RWPE1 (cell line): ENCODE data around the gene TEX14.
"Not testable (repeated sequence)": the region's sequence is repeated elsewhere in the genome, so short reads cannot be mapped to it uniquely, and the experiment has no call there.

Experiments
- CTCF ChIA-PET: fragments of 350-600 bp; sonication (Branson Sonifier 250); formaldehyde crosslinking; extraction: SDS; loops from one replicate; lab custom pipeline; 2021; lab: Yijun Ruan, JAX
- POLR2A ChIA-PET: fragments of 400-600 bp; formaldehyde crosslinking; extraction: SDS; loops from one replicate; lab custom pipeline; 2020; ENCODE audit warnings: antibody characterized with exemption; ENCODE audit not compliant: low non-redundant PET; lab: Yijun Ruan, JAX
- DNase-seq: peaks from one replicate; pipeline ENCODE4 v3.0.0; 2012; ENCODE audit warnings: low spot score
- H3K27ac ChIP-seq: fragments of 450-650 bp; 2 replicates; pipeline ENCODE4 v1.5.1; 2017
- TF ChIP-seq, protein P1 (sequence below): fragments of 450-650 bp; conservative IDR thresholded peaks from 2 replicates; pipeline ENCODE4 v1.5.1; 2017; ENCODE audit warnings: low read depth, mild to moderate bottlenecking

The TEX14 gene

DNA sequence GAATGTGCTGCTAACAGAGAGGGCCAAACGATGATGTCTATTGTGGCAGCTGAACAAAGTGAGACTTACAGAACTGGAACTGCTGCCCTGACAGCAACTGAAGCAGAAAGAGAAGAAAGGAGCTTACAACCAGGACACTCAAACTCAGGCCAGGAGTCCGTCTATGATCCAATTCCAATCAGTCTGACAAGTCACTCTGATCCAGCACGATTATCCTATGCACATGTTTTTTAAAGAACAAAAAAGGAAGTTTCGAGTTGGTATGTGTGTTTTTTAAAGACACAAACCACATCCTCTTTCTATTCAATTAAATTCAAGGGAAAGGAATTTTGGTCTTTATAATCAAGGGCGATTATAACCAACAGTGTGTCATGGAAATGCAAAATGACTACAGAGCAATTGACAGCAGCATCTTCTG lies 135.0 kb downstream of the TEX14 start:
- TF ChIP-seq, protein P1, sequence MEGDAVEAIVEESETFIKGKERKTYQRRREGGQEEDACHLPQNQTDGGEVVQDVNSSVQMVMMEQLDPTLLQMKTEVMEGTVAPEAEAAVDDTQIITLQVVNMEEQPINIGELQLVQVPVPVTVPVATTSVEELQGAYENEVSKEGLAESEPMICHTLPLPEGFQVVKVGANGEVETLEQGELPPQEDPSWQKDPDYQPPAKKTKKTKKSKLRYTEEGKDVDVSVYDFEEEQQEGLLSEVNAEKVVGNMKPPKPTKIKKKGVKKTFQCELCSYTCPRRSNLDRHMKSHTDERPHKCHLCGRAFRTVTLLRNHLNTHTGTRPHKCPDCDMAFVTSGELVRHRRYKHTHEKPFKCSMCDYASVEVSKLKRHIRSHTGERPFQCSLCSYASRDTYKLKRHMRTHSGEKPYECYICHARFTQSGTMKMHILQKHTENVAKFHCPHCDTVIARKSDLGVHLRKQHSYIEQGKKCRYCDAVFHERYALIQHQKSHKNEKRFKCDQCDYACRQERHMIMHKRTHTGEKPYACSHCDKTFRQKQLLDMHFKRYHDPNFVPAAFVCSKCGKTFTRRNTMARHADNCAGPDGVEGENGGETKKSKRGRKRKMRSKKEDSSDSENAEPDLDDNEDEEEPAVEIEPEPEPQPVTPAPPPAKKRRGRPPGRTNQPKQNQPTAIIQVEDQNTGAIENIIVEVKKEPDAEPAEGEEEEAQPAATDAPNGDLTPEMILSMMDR = no peak
- CTCF ChIA-PET = no interaction called here
- no peak overlapping the region for H3K27ac ChIP-seq
- POLR2A ChIA-PET = no interaction called here
- DNase-seq = no peak

DNA sequence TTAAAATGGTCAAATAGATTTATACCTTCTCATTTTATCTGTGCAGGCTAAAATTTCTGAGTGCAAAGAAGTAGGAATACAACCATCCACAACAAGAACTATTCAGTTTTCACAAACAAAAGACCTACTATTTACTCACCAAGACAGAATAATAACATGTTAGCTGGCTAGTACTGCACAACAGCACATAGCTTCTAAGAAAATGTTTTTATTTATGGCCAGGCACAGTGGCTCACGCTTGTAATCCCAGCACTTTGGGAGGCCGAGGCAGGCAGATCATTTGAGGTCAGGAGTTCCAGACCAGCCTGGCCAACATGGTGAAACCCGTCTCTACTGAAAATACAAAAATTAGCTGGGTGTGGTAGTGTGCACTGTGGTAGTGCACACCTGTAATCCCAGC lies 136.7 kb downstream of the TEX14 start:
- CTCF ChIA-PET, H3K27ac ChIP-seq, POLR2A ChIA-PET, DNase-seq: not testable (repeated sequence)

DNA sequence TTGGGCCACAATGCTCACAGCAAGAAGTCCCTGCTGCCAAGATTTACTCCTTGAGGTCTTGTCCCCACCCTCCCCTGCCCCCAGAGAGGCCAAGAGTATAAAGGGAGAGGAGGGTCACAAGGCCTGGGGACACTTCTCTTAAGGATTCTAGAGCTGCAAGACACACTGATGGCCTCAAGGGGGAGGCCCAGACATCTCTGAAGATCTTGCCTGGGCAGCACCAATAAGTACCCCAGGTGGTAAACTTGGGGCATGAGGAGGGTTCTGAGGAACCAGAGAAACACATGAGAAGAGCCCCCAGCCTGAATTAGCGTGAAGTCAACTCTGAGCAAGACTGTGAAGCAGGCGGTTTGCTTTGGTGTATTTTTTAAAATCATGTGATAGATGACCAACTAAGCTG lies 150.6 kb downstream of the TEX14 start:
- DNase-seq = no peak
- ChIA-PET POLR2A (no interaction called here), CTCF (interaction anchor here (0.6 to 0.8 kb wide), 2 partner anchors 148 to 464 kb away, joined by 3 to 4 read pairs; no protein-coding TSS in a partner anchor)
- no peak overlapping the region for H3K27ac ChIP-seq
- TF ChIP-seq, protein P1 = no peak

DNA sequence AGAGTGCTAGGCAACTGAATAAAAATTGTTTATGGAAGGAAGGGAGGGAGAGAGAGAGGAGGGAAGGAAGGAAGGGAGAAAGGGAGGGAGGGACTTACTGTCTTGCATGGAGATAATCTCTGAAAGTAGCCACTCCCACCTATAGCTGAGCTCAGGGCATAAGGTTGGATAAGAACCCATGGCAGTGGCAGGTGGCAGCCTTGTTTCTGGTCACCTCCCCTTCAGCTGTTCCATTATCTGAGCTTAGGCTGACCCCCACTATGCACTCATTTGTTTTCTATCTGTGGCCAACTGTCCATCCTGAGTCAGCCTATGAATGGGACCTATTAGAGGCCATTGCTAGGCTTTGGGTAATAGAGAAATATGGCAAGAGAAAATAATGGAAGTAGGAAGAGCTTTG lies 152.1 kb downstream of the TEX14 start:
- TF ChIP-seq, protein P1 = no peak
- no peak for DNase-seq
- POLR2A ChIA-PET = no interaction called here
- no peak overlapping the region for H3K27ac ChIP-seq
- CTCF ChIA-PET = no interaction called here

DNA sequence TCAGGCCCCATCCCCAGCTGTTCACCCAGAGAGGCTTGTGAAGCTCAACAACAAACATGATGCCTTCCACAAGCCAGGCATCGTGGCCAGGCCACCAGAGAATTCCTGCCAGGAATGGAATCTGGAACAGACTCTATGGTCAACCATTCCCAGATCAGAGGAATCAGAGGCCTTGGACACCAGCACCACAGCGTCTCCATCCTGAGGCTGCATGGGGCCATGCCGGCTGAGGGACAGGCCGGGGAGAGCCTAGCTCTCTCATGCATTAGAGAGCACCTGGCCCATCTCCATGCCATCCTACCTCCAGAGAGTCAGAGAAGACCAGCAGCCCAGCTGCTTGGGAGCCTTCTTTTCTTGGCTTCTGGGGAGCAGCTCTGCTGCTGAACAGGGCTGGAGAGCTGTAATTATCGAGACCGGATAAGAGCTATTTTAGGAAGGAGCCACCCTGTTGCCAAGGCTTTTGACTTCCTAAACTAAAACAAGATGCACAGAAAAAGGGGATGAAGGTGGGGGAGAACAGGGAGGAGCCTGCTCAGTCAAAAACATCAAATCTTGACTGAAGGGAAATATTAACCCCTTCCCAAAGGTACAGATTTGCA lies 152.9 kb downstream of the TEX14 start:
- no peak for DNase-seq
- no peak overlapping the region for H3K27ac ChIP-seq
- TF ChIP-seq, protein P1 = no peak
- ChIA-PET POLR2A (no interaction called here), CTCF (no interaction called here)

DNA sequence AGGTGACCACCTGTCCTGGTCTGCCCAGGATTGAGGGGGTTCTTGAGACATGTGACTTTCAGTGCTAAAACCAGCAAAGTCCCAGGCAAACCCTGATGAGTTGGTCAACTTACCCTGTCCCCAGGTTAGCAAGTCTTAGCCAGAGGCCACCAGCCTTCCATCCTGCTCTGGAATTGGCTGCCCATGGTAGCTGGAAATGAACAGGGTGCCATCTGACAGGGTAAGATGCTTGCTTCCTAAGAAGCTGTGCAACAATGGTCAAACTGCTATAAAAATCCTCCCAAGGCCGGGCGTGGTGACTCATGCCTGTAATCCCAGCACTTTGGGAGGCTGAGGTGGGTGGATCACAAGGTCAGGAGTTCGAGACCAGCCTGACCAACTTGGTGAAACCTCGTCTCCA lies 154.6 kb downstream of the TEX14 start:
- no peak overlapping the region for H3K27ac ChIP-seq
- no peak for DNase-seq
- TF ChIP-seq, protein P1 = no peak
- ChIA-PET POLR2A (no interaction called here), CTCF (interaction anchor here (0.6 to 0.7 kb wide), 2 partner anchors 60 to 95 kb away, joined by 3 read pairs; no protein-coding TSS in a partner anchor)

DNA sequence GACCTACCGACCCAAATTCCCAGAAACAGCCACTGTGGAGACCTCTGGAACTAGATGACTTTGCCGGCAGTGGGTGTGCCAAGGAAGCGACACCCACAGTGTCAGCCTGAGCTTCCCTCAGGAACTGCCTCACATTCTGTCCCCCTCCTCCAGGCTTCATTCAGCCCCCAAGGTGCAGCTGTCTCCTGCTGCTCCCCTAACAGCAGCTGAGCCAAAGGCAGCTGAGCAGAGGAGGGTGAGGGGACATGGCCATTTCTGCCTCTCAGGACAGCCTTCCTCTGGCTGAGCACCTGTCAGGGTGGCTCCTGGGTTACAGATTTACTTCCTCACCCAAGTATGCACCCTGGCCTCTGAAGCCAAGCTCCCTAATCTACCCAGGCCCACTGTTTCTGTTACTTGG lies 155.3 kb downstream of the TEX14 start:
- TF ChIP-seq, protein P1 = no peak
- no peak overlapping the region for H3K27ac ChIP-seq
- POLR2A ChIA-PET = no interaction called here
- DNase-seq = no peak
- CTCF ChIA-PET = interaction anchor here (0.6 kb wide), 1 partner anchor 9 kb away, joined by 3 read pairs; no protein-coding TSS in a partner anchor
